NCI-H2107 (cell line): ENCODE results near the gene HEATR3.

ENCODE experiments used
- DNase-seq: peaks from one replicate; lab custom pipeline; 2025; lab: John Stamatoyannopoulos, UW

HEATR3 gene

GRCh38 chr16:50065624-50066481, at the start of gene HEATR3:
Gene HEATR3, plus strand, starts transcription at chr16:50065970. Its CDS starts 162 bp downstream, at chr16:50066132.
- DNase-seq, result peak; percentile 51

GRCh38 chr16:50017553-50017952, 48.2 kb upstream of the HEATR3 start:
- no peak for DNase-seq

GRCh38 chr16:50021544-50021943, 44.2 kb upstream of the HEATR3 start:
- DNase-seq, result no peak

GRCh38 chr16:50023641-50024040, 42.1 kb upstream of the HEATR3 start:
- no peak for DNase-seq

- DNase-seq, result no peak
Observed at GRCh38 chr16:50024207-50024606, 41.6 kb upstream of the HEATR3 start.

- DNase-seq, result peak; percentile 91
Observed at GRCh38 chr16:50024684-50025536, 40.9 kb upstream of the HEATR3 start, which contains the start of gene CNEP1R1. Gene CNEP1R1, plus strand, starts transcription at chr16:50025225. Its CDS starts 91 bp downstream, at chr16:50025316.

GRCh38 chr16:50025537-50025931, 40.2 kb upstream of the HEATR3 start:
- no peak for DNase-seq

GRCh38 chr16:50027829-50028228, 37.9 kb upstream of the HEATR3 start:
- DNase-seq, result no peak

- DNase-seq, result no peak
Observed at GRCh38 chr16:50035468-50035992, 30.2 kb upstream of the HEATR3 start.

GRCh38 chr16:50036426-50036825, 29.3 kb upstream of the HEATR3 start:
- no peak for DNase-seq

- no peak for DNase-seq
Observed at GRCh38 chr16:50037662-50038220, 28.0 kb upstream of the HEATR3 start.

GRCh38 chr16:50038286-50038685, 27.5 kb upstream of the HEATR3 start:
- DNase-seq, result no peak

GRCh38 chr16:50038756-50039529, 26.8 kb upstream of the HEATR3 start:
- no peak for DNase-seq

GRCh38 chr16:50040018-50040417, 25.8 kb upstream of the HEATR3 start:
- no peak for DNase-seq

GRCh38 chr16:50040710-50041109, 25.1 kb upstream of the HEATR3 start:
- DNase-seq, result no peak

GRCh38 chr16:50043358-50043757, 22.4 kb upstream of the HEATR3 start:
- DNase-seq, result no peak

- DNase-seq, result no peak
Observed at GRCh38 chr16:50045412-50045811, 20.4 kb upstream of the HEATR3 start.

GRCh38 chr16:50046853-50047252, 18.9 kb upstream of the HEATR3 start:
- DNase-seq, result no peak

GRCh38 chr16:50047864-50048263, 17.9 kb upstream of the HEATR3 start:
- DNase-seq, result no peak

GRCh38 chr16:50050802-50051201, 15.0 kb upstream of the HEATR3 start:
- no peak for DNase-seq

GRCh38 chr16:50056226-50056625, 9.5 kb upstream of the HEATR3 start:
- DNase-seq, result no peak
